GM23338 (cell line): ENCODE results near the gene MYH3. TPM values are rescaled to one million over a fixed set of nuclear protein-coding genes. Genes with fewer than 3 reads are reported as not detected.

Experiments used
- ATAC-seq: fragments of 200-7000 bp; cut with Tn5 transposase; 3 replicates; pipeline ENCODE4 v1.9.1; 2020
- DNase-seq: peaks from one replicate; pipeline ENCODE4 v3.0.0-alpha.2; 2015; ENCODE audit warnings: low spot score
- H2AFZ ChIP-seq: fragments of 200-600 bp; sonication (generic); 2 replicates; pipeline ENCODE4 v1.8.0; 2016; ENCODE audit warnings: antibody characterized with exemption, mild to moderate bottlenecking, moderate library complexity
- H3F3A ChIP-seq: fragments of 200-600 bp; sonication (generic); replicated peaks from 2 replicates; pipeline ENCODE4 v1.8.0; 2017; ENCODE audit warnings: antibody characterized with exemption, mixed run types, low read depth
- H3K27ac ChIP-seq: fragments of 200-600 bp; sonication (generic); 2 replicates; pipeline ENCODE4 v1.6.1; 2016; ENCODE audit warnings: low read depth
- H3K27me3 ChIP-seq: fragments of 200-600 bp; sonication (generic); 2 replicates; pipeline ENCODE4 v1.8.0; 2016; ENCODE audit warnings: mild to moderate bottlenecking, mixed run types, moderate library complexity; ENCODE audit not compliant: insufficient read depth
- H3K36me3 ChIP-seq: fragments of 200-600 bp; sonication (generic); 2 replicates; pipeline ENCODE4 v1.8.0; 2016; ENCODE audit warnings: mild to moderate bottlenecking; ENCODE audit not compliant: insufficient read depth
- H3K4me1 ChIP-seq: fragments of 200-600 bp; sonication (generic); 2 replicates; pipeline ENCODE4 v1.8.0; 2016; ENCODE audit warnings: mild to moderate bottlenecking, moderate library complexity; ENCODE audit not compliant: insufficient read depth
- H3K4me2 ChIP-seq: fragments of 200-600 bp; sonication (generic); 2 replicates; pipeline ENCODE4 v1.7.1; 2017; ENCODE audit warnings: mixed run types
- H3K4me3 ChIP-seq: fragments of 200-600 bp; sonication (generic); 2 replicates; pipeline ENCODE4 v1.6.1; 2016; ENCODE audit warnings: mixed run types
- H3K79me2 ChIP-seq: fragments of 200-600 bp; sonication (generic); replicated peaks from 2 replicates; pipeline ENCODE4 v1.8.0; 2017; ENCODE audit warnings: mild to moderate bottlenecking; ENCODE audit not compliant: insufficient read depth
- H3K9me2 ChIP-seq: fragments of 200-600 bp; sonication (generic); 2 replicates; pipeline ENCODE4 v1.8.0; 2017; ENCODE audit not compliant: insufficient read depth
- H4K20me1 ChIP-seq: fragments of 200-600 bp; sonication (generic); replicated peaks from 2 replicates; pipeline ENCODE4 v1.8.0; 2017; ENCODE audit warnings: mild to moderate bottlenecking; ENCODE audit not compliant: insufficient read depth
- H3K27ac Mint-ChIP-seq: 2 replicates; pipeline ENCODE4 v1.8.0; 2020; ENCODE audit warnings: inconsistent platforms, mild to moderate bottlenecking, moderate library complexity, mixed read lengths
- H3K27me3 Mint-ChIP-seq: 3 replicates; pipeline ENCODE4 v1.8.0; 2022; ENCODE audit warnings: low read depth, mild to moderate bottlenecking, moderate library complexity, mixed read lengths, inconsistent platforms; ENCODE audit not compliant: insufficient read depth, poor library complexity
- H3K36me3 Mint-ChIP-seq: 3 replicates; pipeline ENCODE4 v1.8.0; 2021; ENCODE audit warnings: low read depth, mild to moderate bottlenecking, inconsistent platforms, moderate library complexity, mixed read lengths
- H3K4me1 Mint-ChIP-seq: 3 replicates; pipeline ENCODE4 v1.8.0; 2020; ENCODE audit warnings: mild to moderate bottlenecking, inconsistent platforms, mixed read lengths
- H3K4me3 Mint-ChIP-seq: 3 replicates; pipeline ENCODE4 v1.8.0; 2021; ENCODE audit warnings: moderate library complexity, mild to moderate bottlenecking, inconsistent platforms, mixed read lengths
- H3K9me3 Mint-ChIP-seq: 3 replicates; pipeline ENCODE4 v1.8.0; 2020; ENCODE audit warnings: moderate library complexity, mild to moderate bottlenecking, inconsistent platforms, mixed read lengths
- CTCF ChIP-seq, 2 experiments: fragments of 200-600 bp in 1 of 2; sonication (generic) in 1 of 2; conservative IDR thresholded peaks; 2 replicates each; pipeline versions ENCODE4 v1.5.1 to v1.6.1; 2016 to 2017; ENCODE audit warnings: antibody characterized with exemption in 2 of 2, low read depth in 2 of 2, mild to moderate bottlenecking in 2 of 2, moderate library complexity in 1 of 2
- JUNB ChIP-seq: IDR thresholded peaks from one replicate; pipeline ENCODE4 v1.6.1; 2016; ENCODE audit warnings: antibody characterized with exemption; ENCODE audit not compliant: unreplicated experiment
- ZNF114 ChIP-seq: fragments of 250-450 bp; sonication (Bioruptor Pico); IDR thresholded peaks from 2 replicates; pipeline ENCODE4 v1.5.0; 2020; ENCODE audit warnings: mild to moderate bottlenecking, moderate library complexity
- ZNF462 ChIP-seq: fragments of 250-450 bp; sonication (Bioruptor Pico); IDR thresholded peaks from 2 replicates; pipeline ENCODE4 v1.5.0; 2020; ENCODE audit warnings: mild to moderate bottlenecking, moderate library complexity
- polyA plus RNA-seq: library from polyadenylated mRNA; unstranded; fragments of >200 nt; fragmentation: Nextera tagmentation; extraction: Ambion mirVana; gene quantifications from 2 replicates; pipeline ENCODE4 v1.2.1, GENCODE V29; 2016
- total RNA-seq: library from RNA; depleted of rRNA; stranded (reverse); fragments of >200 nt; shearing (Covaris generic); gene quantifications from 2 replicates; pipeline ENCODE4 v1.2.3, GENCODE V29; 2014

The MYH3 gene
- total and polyA plus RNA-seq, 2 experiments from 2014 or later: 0.84 to 1.8 TPM

- TF ChIP-seq CTCF (conservative IDR thresholded peaks at IDR 0.05; ENCODE audit: low read depth in 2 of 2) (peak; percentile 71 to 90), ZNF114 (CRISPR knock-in tag) (no peak), ZNF462 (no peak), JUNB (no peak)
- H3K4me1 Mint-ChIP-seq: no peaks in the 10 kb centered on the region
- no peaks in the 10 kb centered on the region for H3K79me2 ChIP-seq
- no peak overlapping the region for H3K4me2 ChIP-seq
- H3K4me1 ChIP-seq: no peaks in the 10 kb centered on the region
- H3F3A ChIP-seq: no peaks in the 10 kb centered on the region
- H3K4me3 ChIP-seq: no peak overlapping the region
- 0 out of 2 replicates have a peak, but pooled peaks cover 5% of the 10 kb centered on the region for H3K36me3 ChIP-seq
- H3K27me3 Mint-ChIP-seq: no peaks in the 10 kb centered on the region
- peaks cover 13% of the 10 kb centered on the region; the same call in 2 of the 3 replicates for H3K36me3 Mint-ChIP-seq
- H3K27ac ChIP-seq: no peak overlapping the region
- H4K20me1 ChIP-seq: no peaks in the 10 kb centered on the region
- no peak overlapping the region for H3K27ac Mint-ChIP-seq
- DNase-seq (peak; percentile 81), ATAC-seq (peak; percentile 90)
- 0 out of 2 replicates have a peak, but pooled peaks cover 5% of the 10 kb centered on the region for H3K9me2 ChIP-seq
- H3K27me3 ChIP-seq: no peaks in the 10 kb centered on the region
- no peak overlapping the region for H2AFZ ChIP-seq
- H3K9me3 Mint-ChIP-seq: no peaks in the 10 kb centered on the region
- H3K4me3 Mint-ChIP-seq: no peak overlapping the region
Observed at GRCh38 chr17:10628756-10629155, 28.4 kb downstream of the MYH3 start.
